Hepatocyte (in vitro differentiated cells): ENCODE measurements around the gene PPP2R2C. TPM values are rescaled to one million over a fixed set of nuclear protein-coding genes. Genes with fewer than 3 reads are reported as not detected.

Source experiments
- DNase-seq: peaks from one replicate; pipeline ENCODE4 v3.0.0-alpha.2; 2016; ENCODE audit warnings: low spot score
- H2AFZ ChIP-seq: fragments of 200-600 bp; sonication (generic); 2 replicates; pipeline ENCODE4 v1.6.0; 2016; ENCODE audit warnings: antibody characterized with exemption, mild to moderate bottlenecking
- H3K27ac ChIP-seq: fragments of 200-600 bp; sonication (generic); 2 replicates; pipeline ENCODE4 v1.5.1; 2016; ENCODE audit warnings: mild to moderate bottlenecking
- H3K27me3 ChIP-seq: fragments of 200-600 bp; sonication (generic); 2 replicates; pipeline ENCODE4 v1.6.1; 2016
- H3K36me3 ChIP-seq: fragments of 200-600 bp; sonication (generic); replicated peaks from 2 replicates; pipeline ENCODE4 v1.5.1; 2016; ENCODE audit warnings: low read depth; ENCODE audit not compliant: insufficient read depth
- H3K4me1 ChIP-seq: fragments of 200-600 bp; sonication (generic); 2 replicates; pipeline ENCODE4 v1.5.1; 2016; ENCODE audit warnings: mild to moderate bottlenecking, moderate library complexity; ENCODE audit not compliant: insufficient read depth
- H3K4me2 ChIP-seq: fragments of 200-600 bp; sonication (generic); 2 replicates; pipeline ENCODE4 v1.6.0; 2016
- H3K4me3 ChIP-seq: fragments of 200-600 bp; sonication (generic); 2 replicates; pipeline ENCODE4 v1.5.1; 2016; ENCODE audit warnings: mild to moderate bottlenecking
- H3K79me2 ChIP-seq: fragments of 200-600 bp; sonication (generic); 2 replicates; pipeline ENCODE4 v1.6.0; 2017; ENCODE audit warnings: mild to moderate bottlenecking
- H3K9me2 ChIP-seq: fragments of 200-600 bp; sonication (generic); replicated peaks from 2 replicates; pipeline ENCODE4 v1.6.0; 2017; ENCODE audit warnings: mild to moderate bottlenecking; ENCODE audit not compliant: insufficient read depth
- H3K9me3 ChIP-seq: fragments of 200-600 bp; sonication (generic); 2 replicates; pipeline ENCODE4 v1.5.1; 2016; ENCODE audit warnings: low read depth, mild to moderate bottlenecking
- H4K20me1 ChIP-seq: fragments of 200-600 bp; sonication (generic); 2 replicates; pipeline ENCODE4 v1.6.0; 2016; ENCODE audit warnings: mild to moderate bottlenecking; ENCODE audit not compliant: insufficient read depth, poor library complexity, severe bottlenecking
- EZH2 ChIP-seq: fragments of 200-600 bp; sonication (generic); IDR thresholded peaks from 2 replicates; pipeline ENCODE4 v1.6.1; 2016; ENCODE audit warnings: antibody characterized with exemption, mild to moderate bottlenecking, borderline replicate concordance
- EZH2phosphoT487 ChIP-seq: fragments of 200-600 bp; sonication (generic); IDR thresholded peaks from one replicate; pipeline ENCODE4 v1.6.1; 2018; ENCODE audit warnings: antibody characterized with exemption, mild to moderate bottlenecking, low read depth, moderate library complexity; ENCODE audit not compliant: unreplicated experiment, severe bottlenecking
- WGBS: methylation state at CpG from one replicate; pipeline ENCODE4 v1.1.6; 2016; ENCODE audit warnings: low lambda C conversion rate; ENCODE audit errors: missing lambda C conversion rate; 5-methylcytosine and 5-hydroxymethylcytosine counted together
- polyA plus RNA-seq: library from polyadenylated mRNA; unstranded; fragments of >200 nt; fragmentation: Nextera tagmentation; extraction: Ambion mirVana; gene quantifications from 2 replicates; pipeline ENCODE4 v1.2.1, GENCODE V29; 2016
- total RNA-seq: library from RNA; depleted of rRNA; stranded (reverse); fragments of >200 nt; gene quantifications from 2 replicates; pipeline ENCODE4 v1.2.3, GENCODE V29; 2014
- TF ChIP-seq, protein P1 (sequence below): fragments of 200-600 bp; sonication (generic); IDR thresholded peaks from 2 replicates; pipeline ENCODE4 v1.5.1; 2016; ENCODE audit warnings: antibody characterized with exemption, mild to moderate bottlenecking; ENCODE audit not compliant: poor library complexity

PPP2R2C gene
- total and polyA plus RNA-seq, 2 experiments from 2014 or later, result 0.35 to 0.67 TPM

DNA sequence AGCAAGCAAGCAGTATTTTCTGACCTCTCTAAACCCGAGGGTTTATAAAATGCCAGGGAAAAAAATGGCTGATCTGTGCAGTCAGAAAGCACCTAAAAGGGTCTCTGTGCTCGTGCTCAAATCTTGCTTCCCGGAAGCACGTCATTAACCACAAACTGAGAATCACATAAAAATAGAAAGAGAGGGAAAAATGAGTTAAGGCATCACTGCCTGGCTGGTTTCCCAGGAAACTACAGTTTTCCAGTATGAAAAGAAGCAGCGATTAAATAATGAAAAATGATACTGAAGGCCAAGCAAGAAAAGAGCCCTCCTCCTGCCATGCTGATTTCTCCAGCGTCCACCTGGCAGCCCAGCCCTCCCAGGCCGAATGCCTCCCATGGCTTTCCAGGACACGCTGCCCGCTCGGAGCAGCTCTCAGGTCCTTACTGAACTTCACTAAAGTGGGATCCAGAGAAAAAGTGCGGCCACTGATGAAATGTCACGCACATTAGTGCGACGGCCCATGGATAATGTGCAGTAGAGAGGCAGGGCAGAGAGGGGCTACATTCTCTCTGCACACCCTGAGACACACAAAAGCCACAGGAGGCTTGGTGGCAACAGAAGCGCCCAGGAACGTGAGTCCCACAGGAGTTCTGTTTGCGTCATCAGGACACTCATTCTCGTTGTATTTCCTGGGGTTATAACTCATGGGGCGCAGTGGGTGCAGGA is 122.4 kb downstream of the PPP2R2C start:
- no peak overlapping the region for H3K4me2 ChIP-seq
- no peaks in the 10 kb centered on the region for H3K9me3 ChIP-seq
- H2AFZ ChIP-seq, result no peak overlapping the region
- H3K27ac ChIP-seq, result no peak overlapping the region
- no peak for DNase-seq
- no peaks in the 10 kb centered on the region for H3K9me2 ChIP-seq
- H3K4me1 ChIP-seq, result no peaks in the 10 kb centered on the region
- no peaks in the 10 kb centered on the region for H3K79me2 ChIP-seq
- WGBS, result 82% methylated on average over 19 of the region's 19 CpGs
- no peaks in the 10 kb centered on the region for H3K27me3 ChIP-seq
- H3K4me3 ChIP-seq, result no peak overlapping the region
- H3K36me3 ChIP-seq, result no peaks in the 10 kb centered on the region
- TF ChIP-seq, protein P1, sequence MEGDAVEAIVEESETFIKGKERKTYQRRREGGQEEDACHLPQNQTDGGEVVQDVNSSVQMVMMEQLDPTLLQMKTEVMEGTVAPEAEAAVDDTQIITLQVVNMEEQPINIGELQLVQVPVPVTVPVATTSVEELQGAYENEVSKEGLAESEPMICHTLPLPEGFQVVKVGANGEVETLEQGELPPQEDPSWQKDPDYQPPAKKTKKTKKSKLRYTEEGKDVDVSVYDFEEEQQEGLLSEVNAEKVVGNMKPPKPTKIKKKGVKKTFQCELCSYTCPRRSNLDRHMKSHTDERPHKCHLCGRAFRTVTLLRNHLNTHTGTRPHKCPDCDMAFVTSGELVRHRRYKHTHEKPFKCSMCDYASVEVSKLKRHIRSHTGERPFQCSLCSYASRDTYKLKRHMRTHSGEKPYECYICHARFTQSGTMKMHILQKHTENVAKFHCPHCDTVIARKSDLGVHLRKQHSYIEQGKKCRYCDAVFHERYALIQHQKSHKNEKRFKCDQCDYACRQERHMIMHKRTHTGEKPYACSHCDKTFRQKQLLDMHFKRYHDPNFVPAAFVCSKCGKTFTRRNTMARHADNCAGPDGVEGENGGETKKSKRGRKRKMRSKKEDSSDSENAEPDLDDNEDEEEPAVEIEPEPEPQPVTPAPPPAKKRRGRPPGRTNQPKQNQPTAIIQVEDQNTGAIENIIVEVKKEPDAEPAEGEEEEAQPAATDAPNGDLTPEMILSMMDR, result no peak
- TF ChIP-seq EZH2 (no peak), EZH2phosphoT487 (no peak)
- H4K20me1 ChIP-seq, result no peaks in the 10 kb centered on the region

DNA sequence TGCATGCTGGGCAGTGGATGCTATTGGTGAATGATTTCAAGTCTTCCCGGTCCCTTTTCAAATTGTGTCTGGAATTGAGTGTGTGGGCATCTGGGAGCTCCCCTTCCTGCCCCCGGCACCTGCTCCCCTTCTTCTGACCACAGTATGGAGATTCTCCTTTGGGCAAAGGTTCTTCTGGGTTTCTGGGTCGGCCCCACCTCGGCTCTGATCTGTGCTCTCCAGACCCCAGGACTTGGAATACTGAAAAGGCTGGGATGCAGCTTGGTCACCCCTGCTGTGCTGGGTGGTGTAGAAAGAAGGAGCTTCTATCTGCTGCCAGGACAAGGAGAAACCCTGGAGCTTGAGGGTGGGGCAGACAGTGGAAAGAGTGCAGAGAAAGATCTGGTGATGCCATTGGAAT is 124.0 kb downstream of the PPP2R2C start:
- Histone ChIP-seq H3K36me3 (no peaks in the 10 kb centered on the region), H2AFZ (no peak overlapping the region), H4K20me1 (no peaks in the 10 kb centered on the region), H3K27me3 (no peaks in the 10 kb centered on the region), H3K9me2 (no peaks in the 10 kb centered on the region), H3K9me3 (no peaks in the 10 kb centered on the region), H3K27ac (no peak overlapping the region), H3K4me3 (no peak overlapping the region), H3K4me2 (no peak overlapping the region), H3K4me1 (no peaks in the 10 kb centered on the region), H3K79me2 (no peaks in the 10 kb centered on the region)
- WGBS, result 85% methylated on average over 4 of the region's 4 CpGs
- no peak for DNase-seq
- TF ChIP-seq, protein P1, result no peak
- TF ChIP-seq EZH2 (no peak), EZH2phosphoT487 (no peak)

DNA sequence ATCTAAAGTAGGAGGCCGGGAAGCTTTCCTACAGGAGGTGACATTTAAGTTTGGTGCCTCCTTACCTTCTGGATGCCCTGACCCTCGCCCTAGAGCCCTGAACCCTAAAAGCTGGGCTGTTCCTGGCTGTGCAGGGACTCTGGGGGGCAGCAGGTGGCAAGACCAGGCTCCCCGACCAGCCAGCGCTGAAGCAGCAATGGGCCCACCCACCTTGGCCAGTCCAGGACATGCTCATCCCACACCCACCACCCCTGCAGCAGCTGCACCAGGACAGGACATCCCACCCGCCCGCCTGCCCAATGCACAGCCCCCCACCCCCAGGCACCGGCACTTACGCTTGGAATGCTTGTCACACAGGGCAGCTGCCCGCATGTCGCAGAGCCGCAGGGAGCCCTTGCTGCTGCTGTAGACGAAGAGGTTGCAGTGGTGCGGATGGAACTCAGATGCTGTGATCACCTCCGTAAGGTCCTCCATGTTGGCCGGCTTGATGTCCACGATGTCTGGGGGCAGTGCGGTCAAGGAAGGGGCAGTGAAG is 124.8 kb downstream of the PPP2R2C start:
- no peak overlapping the region for H3K27ac ChIP-seq
- no peaks in the 10 kb centered on the region for H3K4me1 ChIP-seq
- H3K36me3 ChIP-seq, result no peaks in the 10 kb centered on the region
- DNase-seq, result no peak
- no peaks in the 10 kb centered on the region for H3K79me2 ChIP-seq
- no peak overlapping the region for H3K4me2 ChIP-seq
- no peaks in the 10 kb centered on the region for H3K27me3 ChIP-seq
- TF ChIP-seq EZH2 (no peak), EZH2phosphoT487 (no peak)
- TF ChIP-seq, protein P1, result no peak
- no peaks in the 10 kb centered on the region for H4K20me1 ChIP-seq
- H2AFZ ChIP-seq, result no peak overlapping the region
- 84% methylated on average over 15 of the region's 17 CpGs for WGBS
- H3K9me3 ChIP-seq, result no peaks in the 10 kb centered on the region
- no peak overlapping the region for H3K4me3 ChIP-seq
- H3K9me2 ChIP-seq, result no peaks in the 10 kb centered on the region
